ENCODE measurements around the gene CRY2. TPM values are rescaled to one million over a fixed set of nuclear protein-coding genes. Genes with fewer than 3 reads are reported as not detected.

Gene CRY2
- total and polyA plus RNA-seq, 12 donors, result 14.7 to 57.4 (median 28.8) TPM

- intact Hi-C loops (cut with DNase I), result no loop called here
- no peak for DNase-seq
Observed at GRCh38 chr11:45810431-45811108, 36.7 kb upstream of the CRY2 start.

GRCh38 chr11:45811109-45811435, 36.2 kb upstream of the CRY2 start:
- no peaks in the 10 kb centered on the region for H3K9me3 ChIP-seq (replicated peaks in 1 of 3)
- no peak for DNase-seq
- 94 to 96% (median 95%) methylated on average over 14 to 17 of the region's 17 CpGs for WGBS, 4 donors
- H3K36me3 ChIP-seq (replicated peaks in 1 of 2), result peaks cover 0 to 19% of the 10 kb centered on the region in 2 donors
- peaks cover 14 to 23% of the 10 kb centered on the region in 2 donors for H3K4me1 ChIP-seq (replicated peaks in 1 of 2)
- no peaks in the 10 kb centered on the region for H3K27me3 ChIP-seq
- no peak overlapping the region for H3K27ac ChIP-seq
- no peak overlapping the region for H3K4me3 ChIP-seq
- intact Hi-C loops (cut with DNase I), result no loop called here
- no peak for TF ChIP-seq POLR2A (IDR thresholded peaks at IDR 0.05)
- TF ChIP-seq CTCF (IDR thresholded peaks at IDR 0.05), result no peak

More at GRCh38 chr11:45810431-45811108, 36.7 kb upstream of the CRY2 start:
- no peak for TF ChIP-seq CTCF (IDR thresholded peaks at IDR 0.05)
- no peak for TF ChIP-seq POLR2A (IDR thresholded peaks at IDR 0.05)
- Histone ChIP-seq H3K9me3 (replicated peaks in 1 of 3) (no peaks in the 10 kb centered on the region), H3K27me3 (no peaks in the 10 kb centered on the region), H3K4me3 (no peak overlapping the region), H3K36me3 (replicated peaks in 1 of 2) (peaks cover 0 to 19% of the 10 kb centered on the region in 2 donors), H3K4me1 (replicated peaks in 1 of 2) (peaks cover 19 to 28% of the 10 kb centered on the region in 2 donors), H3K27ac (no peak overlapping the region)
- 91 to 96% (median 94%) methylated on average over 17 to 23 of the region's 23 CpGs for WGBS, 4 donors

GRCh38 chr11:45811571-45812290, 35.5 kb upstream of the CRY2 start:
- no peak for TF ChIP-seq CTCF (IDR thresholded peaks at IDR 0.05)
- no peak for TF ChIP-seq POLR2A (IDR thresholded peaks at IDR 0.05)
- 91 to 93% (median 91%) methylated on average over 4 to 8 of the region's 8 CpGs for WGBS, 4 donors
- Histone ChIP-seq H3K36me3 (replicated peaks in 1 of 2) (peaks cover 0 to 19% of the 10 kb centered on the region in 2 donors), H3K27me3 (no peaks in the 10 kb centered on the region), H3K4me1 (replicated peaks in 1 of 2) (peaks cover 9 to 17% of the 10 kb centered on the region in 2 donors), H3K27ac (no peak overlapping the region), H3K4me3 (no peak overlapping the region), H3K9me3 (replicated peaks in 1 of 3) (no peaks in the 10 kb centered on the region)
- DNase-seq, result no peak
- intact Hi-C loops (cut with DNase I), result no loop called here

GRCh38 chr11:45812581-45813548, 34.4 kb upstream of the CRY2 start:
- Histone ChIP-seq H3K4me3 (no peak overlapping the region), H3K9me3 (replicated peaks in 1 of 3) (no peaks in the 10 kb centered on the region), H3K27ac (no peak overlapping the region), H3K4me1 (replicated peaks in 1 of 2) (peaks cover 0 to 5% of the 10 kb centered on the region in 2 donors), H3K27me3 (no peaks in the 10 kb centered on the region), H3K36me3 (replicated peaks in 1 of 2) (peaks cover 0 to 19% of the 10 kb centered on the region in 2 donors)
- TF ChIP-seq CTCF (IDR thresholded peaks at IDR 0.05) (no peak), POLR2A (IDR thresholded peaks at IDR 0.05) (no peak)
- intact Hi-C loops (cut with DNase I), result no loop called here
- peak in 1 of 7 donors; percentile 40 for DNase-seq
- 79 to 90% (median 84%) methylated on average over 7 of the region's 7 CpGs for WGBS, 4 donors
